ENCODE results near the gene SLC25A51. TPM values are rescaled to one million over a fixed set of nuclear protein-coding genes. Genes with fewer than 3 reads are reported as not detected.
A peak's percentile ranks its signal among the peaks of the same experiment; 100 is the strongest.

The SLC25A51 gene
- total and polyA plus RNA-seq, 11 donors = 8.6 to 27.6 (median 22.1) TPM

DNA sequence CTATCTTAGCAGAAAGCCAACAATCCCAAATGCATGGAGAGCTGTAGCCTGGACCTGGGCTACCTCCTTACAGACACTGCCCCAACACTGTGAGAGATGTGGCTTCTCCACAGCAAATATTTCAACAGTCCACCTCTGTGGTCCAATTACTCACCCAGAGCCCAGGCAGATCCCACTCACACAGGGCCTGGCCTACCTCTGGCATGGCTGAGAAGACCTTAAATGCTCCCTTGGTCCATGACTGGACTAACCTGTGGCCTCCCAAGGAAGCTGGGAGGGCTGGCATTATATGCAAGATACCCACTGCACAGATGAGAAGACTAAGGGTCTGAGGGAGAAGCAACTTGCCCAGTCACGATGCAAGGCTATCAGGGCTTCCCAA lies 22.8 kb upstream of the SLC25A51 start:
- 50 to 100% (median 84%) methylated on average over 1 of the region's 1 CpG for whole genome bisulfite sequencing, 4 donors
- ATAC-seq (no peak), DNase-seq (peak in 2 of 5 donors; percentile 4 to 13)
- intact Hi-C loops (cut with DNase I) = loop anchor here in 4 of 10 donors (5.0 to 10.0 kb wide), 3 partner anchors 56 to 88 kb away; no protein-coding TSS in a partner anchor
- no peaks in the 10 kb centered on the region for H3K36me3 ChIP-seq
- no peaks in the 10 kb centered on the region for H3K27me3 ChIP-seq
- H3K4me1 ChIP-seq = peaks cover 2 to 54% (median 28%) of the 10 kb centered on the region in 12 donors
- H3K9me3 ChIP-seq = peaks cover 0 to 9% (median 0%) of the 10 kb centered on the region in 12 donors
- H3K4me3 ChIP-seq = no peak overlapping the region
- TF ChIP-seq, protein P1, sequence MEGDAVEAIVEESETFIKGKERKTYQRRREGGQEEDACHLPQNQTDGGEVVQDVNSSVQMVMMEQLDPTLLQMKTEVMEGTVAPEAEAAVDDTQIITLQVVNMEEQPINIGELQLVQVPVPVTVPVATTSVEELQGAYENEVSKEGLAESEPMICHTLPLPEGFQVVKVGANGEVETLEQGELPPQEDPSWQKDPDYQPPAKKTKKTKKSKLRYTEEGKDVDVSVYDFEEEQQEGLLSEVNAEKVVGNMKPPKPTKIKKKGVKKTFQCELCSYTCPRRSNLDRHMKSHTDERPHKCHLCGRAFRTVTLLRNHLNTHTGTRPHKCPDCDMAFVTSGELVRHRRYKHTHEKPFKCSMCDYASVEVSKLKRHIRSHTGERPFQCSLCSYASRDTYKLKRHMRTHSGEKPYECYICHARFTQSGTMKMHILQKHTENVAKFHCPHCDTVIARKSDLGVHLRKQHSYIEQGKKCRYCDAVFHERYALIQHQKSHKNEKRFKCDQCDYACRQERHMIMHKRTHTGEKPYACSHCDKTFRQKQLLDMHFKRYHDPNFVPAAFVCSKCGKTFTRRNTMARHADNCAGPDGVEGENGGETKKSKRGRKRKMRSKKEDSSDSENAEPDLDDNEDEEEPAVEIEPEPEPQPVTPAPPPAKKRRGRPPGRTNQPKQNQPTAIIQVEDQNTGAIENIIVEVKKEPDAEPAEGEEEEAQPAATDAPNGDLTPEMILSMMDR (IDR thresholded peaks at IDR 0.05) = no peak
- no peak for TF ChIP-seq POLR2A (IDR thresholded peaks at IDR 0.05)
- no peak overlapping the region for H3K27ac ChIP-seq

DNA sequence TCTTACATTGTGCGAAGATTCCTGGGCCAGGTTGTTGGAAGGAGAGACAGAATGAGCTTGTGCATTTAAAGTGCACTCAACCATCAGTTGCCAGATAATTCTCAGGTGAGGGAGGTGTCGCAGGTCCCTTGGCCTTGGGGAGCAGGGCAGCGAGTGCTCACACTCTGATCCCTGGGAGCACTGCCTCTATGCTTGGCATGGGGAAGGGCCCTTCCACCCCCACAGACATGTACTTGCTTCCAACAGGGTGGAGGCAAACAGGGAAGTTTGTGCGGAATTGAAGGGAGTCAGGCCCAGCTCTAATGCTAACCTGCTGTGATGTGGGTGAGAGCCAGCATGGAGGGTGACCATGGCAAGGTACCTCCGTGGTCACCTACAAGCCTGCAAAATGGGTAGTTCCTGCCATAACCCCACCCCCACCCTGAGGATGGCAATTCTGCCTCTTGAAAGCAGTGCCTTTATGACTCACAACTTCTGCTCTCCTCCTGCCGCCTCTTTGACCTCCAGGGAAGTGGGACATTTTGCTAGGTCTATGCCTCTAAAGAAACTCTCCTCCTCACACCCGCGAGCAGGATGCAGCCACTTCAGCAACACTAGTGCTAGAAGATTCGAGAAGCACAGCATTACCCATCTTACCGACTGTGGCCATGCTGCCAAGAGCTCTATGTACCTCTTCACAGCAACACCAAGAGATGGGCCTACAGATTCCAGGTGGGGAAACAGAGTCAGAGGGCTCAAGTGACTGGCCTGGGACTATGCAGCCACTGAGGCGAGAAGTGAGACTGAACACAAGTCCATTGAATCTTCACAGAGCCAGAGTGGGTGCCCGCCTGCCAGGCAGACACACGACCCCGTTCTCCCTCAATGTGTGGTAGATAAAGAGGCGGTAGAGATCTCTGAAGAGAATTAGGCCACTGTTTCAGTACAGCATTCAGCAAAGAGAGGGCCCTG lies 22.1 kb upstream of the SLC25A51 start:
- WGBS, 4 donors = 89 to 93% (median 91%) methylated on average over 15 of the region's 15 CpGs
- TF ChIP-seq, protein P1 (IDR thresholded peaks at IDR 0.05) = no peak
- TF ChIP-seq POLR2A (IDR thresholded peaks at IDR 0.05) = no peak
- Histone ChIP-seq H3K4me1 (peaks cover 2 to 58% (median 28%) of the 10 kb centered on the region in 12 donors), H3K27ac (no peak overlapping the region), H3K36me3 (no peaks in the 10 kb centered on the region), H3K4me3 (no peak overlapping the region), H3K27me3 (no peaks in the 10 kb centered on the region), H3K9me3 (peaks cover 0 to 6% (median 0%) of the 10 kb centered on the region in 12 donors)
- intact Hi-C loops (cut with DNase I) = loop anchor here in 4 of 10 donors (5.0 to 10.0 kb wide), 3 partner anchors 56 to 89 kb away; no protein-coding TSS in a partner anchor
- ATAC-seq = no peak
- DNase-seq = peak in 2 of 5 donors; percentile 19 to 20

DNA sequence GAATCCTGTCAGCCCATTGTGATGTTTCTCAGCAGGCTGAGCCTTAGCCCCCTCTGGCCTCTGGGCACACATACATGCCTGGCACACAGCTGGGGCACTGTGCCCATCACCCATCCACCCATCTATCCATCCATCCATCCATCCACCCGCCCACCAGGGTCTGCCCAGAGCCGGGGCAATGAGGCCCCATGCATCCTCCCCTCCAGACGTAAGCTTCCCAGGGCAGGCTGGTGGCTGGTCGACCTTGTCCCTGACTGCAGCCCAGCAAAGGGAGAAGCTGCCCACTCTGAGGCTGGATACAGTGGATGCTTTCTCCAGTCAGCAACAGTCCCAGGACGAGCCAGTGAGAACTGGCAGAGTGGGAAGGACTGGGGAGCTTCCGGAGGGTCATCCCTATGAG lies 21.1 kb upstream of the SLC25A51 start:
- DNase-seq (peak in 2 of 5 donors; percentile 9 to 34), ATAC-seq (no peak)
- no peaks in the 10 kb centered on the region for H3K27me3 ChIP-seq
- TF ChIP-seq, protein P1 (IDR thresholded peaks at IDR 0.05) = no peak
- TF ChIP-seq POLR2A (IDR thresholded peaks at IDR 0.05) = no peak
- peaks cover 2 to 56% (median 29%) of the 10 kb centered on the region in 12 donors for H3K4me1 ChIP-seq
- 85 to 93% (median 89%) methylated on average over 6 of the region's 6 CpGs for WGBS, 4 donors
- no peak overlapping the region for H3K4me3 ChIP-seq
- no peaks in the 10 kb centered on the region for H3K36me3 ChIP-seq
- no peaks in the 10 kb centered on the region for H3K9me3 ChIP-seq
- intact Hi-C loops (cut with DNase I) = loop anchor here in 4 of 10 donors (5.0 to 10.0 kb wide), 3 partner anchors 57 to 90 kb away; no protein-coding TSS in a partner anchor
- H3K27ac ChIP-seq = no peak overlapping the region

DNA sequence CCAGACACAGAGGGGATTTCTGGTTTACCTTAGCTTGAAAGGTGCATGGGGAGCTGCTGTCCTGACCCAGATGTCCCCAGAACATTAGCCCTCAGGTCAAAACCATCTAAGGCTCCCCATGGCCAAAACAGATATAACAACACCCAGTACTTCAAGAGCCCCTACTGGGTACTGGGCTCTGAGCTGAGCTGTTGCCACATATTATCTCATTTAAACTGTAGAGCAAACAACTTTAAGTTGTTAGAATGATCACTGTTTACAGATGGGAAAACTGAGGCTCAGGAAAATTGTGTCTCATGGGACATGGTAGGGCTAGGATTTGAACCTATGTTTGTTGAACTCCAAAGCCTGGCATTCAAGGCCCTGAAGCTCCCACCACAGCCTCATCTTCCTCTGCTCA lies 20.6 kb upstream of the SLC25A51 start:
- ATAC-seq = no peak
- Histone ChIP-seq H3K27me3 (no peaks in the 10 kb centered on the region), H3K4me3 (no peak overlapping the region), H3K9me3 (no peaks in the 10 kb centered on the region), H3K36me3 (peaks cover 0 to 1% (median 0%) of the 10 kb centered on the region in 9 donors), H3K4me1 (peaks cover 2 to 53% (median 29%) of the 10 kb centered on the region in 12 donors), H3K27ac (no peak overlapping the region)
- no peak for TF ChIP-seq POLR2A (IDR thresholded peaks at IDR 0.05)
- TF ChIP-seq, protein P1 (IDR thresholded peaks at IDR 0.05) = no peak
- intact Hi-C loops (cut with DNase I) = loop anchor here in 4 of 10 donors (5.0 to 10.0 kb wide), 5 partner anchors 38 to 143 kb away; partner anchors contain the start of gene SHB (in 1 of the 4)
- DNase-seq = no peak

Measured in heart left ventricle (tissue), 16 donors.